Hepatocyte (in vitro differentiated cells): ENCODE data around the gene CH25H. TPM values are rescaled to one million over a fixed set of nuclear protein-coding genes. Genes with fewer than 3 reads are reported as not detected.

Source experiments
- DNase-seq: peaks from one replicate; pipeline ENCODE4 v3.0.0-alpha.2; 2016; ENCODE audit warnings: low spot score
- H2AFZ ChIP-seq: fragments of 200-600 bp; sonication (generic); 2 replicates; pipeline ENCODE4 v1.6.0; 2016; ENCODE audit warnings: antibody characterized with exemption, mild to moderate bottlenecking
- H3K27ac ChIP-seq: fragments of 200-600 bp; sonication (generic); 2 replicates; pipeline ENCODE4 v1.5.1; 2016; ENCODE audit warnings: mild to moderate bottlenecking
- H3K27me3 ChIP-seq: fragments of 200-600 bp; sonication (generic); 2 replicates; pipeline ENCODE4 v1.6.1; 2016
- H3K36me3 ChIP-seq: fragments of 200-600 bp; sonication (generic); replicated peaks from 2 replicates; pipeline ENCODE4 v1.5.1; 2016; ENCODE audit warnings: low read depth; ENCODE audit not compliant: insufficient read depth
- H3K4me1 ChIP-seq: fragments of 200-600 bp; sonication (generic); 2 replicates; pipeline ENCODE4 v1.5.1; 2016; ENCODE audit warnings: mild to moderate bottlenecking, moderate library complexity; ENCODE audit not compliant: insufficient read depth
- H3K4me2 ChIP-seq: fragments of 200-600 bp; sonication (generic); 2 replicates; pipeline ENCODE4 v1.6.0; 2016
- H3K4me3 ChIP-seq: fragments of 200-600 bp; sonication (generic); 2 replicates; pipeline ENCODE4 v1.5.1; 2016; ENCODE audit warnings: mild to moderate bottlenecking
- H3K79me2 ChIP-seq: fragments of 200-600 bp; sonication (generic); 2 replicates; pipeline ENCODE4 v1.6.0; 2017; ENCODE audit warnings: mild to moderate bottlenecking
- H3K9me2 ChIP-seq: fragments of 200-600 bp; sonication (generic); replicated peaks from 2 replicates; pipeline ENCODE4 v1.6.0; 2017; ENCODE audit warnings: mild to moderate bottlenecking; ENCODE audit not compliant: insufficient read depth
- H3K9me3 ChIP-seq: fragments of 200-600 bp; sonication (generic); 2 replicates; pipeline ENCODE4 v1.5.1; 2016; ENCODE audit warnings: low read depth, mild to moderate bottlenecking
- H4K20me1 ChIP-seq: fragments of 200-600 bp; sonication (generic); 2 replicates; pipeline ENCODE4 v1.6.0; 2016; ENCODE audit warnings: mild to moderate bottlenecking; ENCODE audit not compliant: insufficient read depth, poor library complexity, severe bottlenecking
- EZH2 ChIP-seq: fragments of 200-600 bp; sonication (generic); IDR thresholded peaks from 2 replicates; pipeline ENCODE4 v1.6.1; 2016; ENCODE audit warnings: antibody characterized with exemption, mild to moderate bottlenecking, borderline replicate concordance
- EZH2phosphoT487 ChIP-seq: fragments of 200-600 bp; sonication (generic); IDR thresholded peaks from one replicate; pipeline ENCODE4 v1.6.1; 2018; ENCODE audit warnings: antibody characterized with exemption, mild to moderate bottlenecking, low read depth, moderate library complexity; ENCODE audit not compliant: unreplicated experiment, severe bottlenecking
- WGBS: methylation state at CpG from one replicate; pipeline ENCODE4 v1.1.6; 2016; ENCODE audit warnings: low lambda C conversion rate; ENCODE audit errors: missing lambda C conversion rate; 5-methylcytosine and 5-hydroxymethylcytosine counted together
- polyA plus RNA-seq: library from polyadenylated mRNA; unstranded; fragments of >200 nt; fragmentation: Nextera tagmentation; extraction: Ambion mirVana; gene quantifications from 2 replicates; pipeline ENCODE4 v1.2.1, GENCODE V29; 2016
- total RNA-seq: library from RNA; depleted of rRNA; stranded (reverse); fragments of >200 nt; gene quantifications from 2 replicates; pipeline ENCODE4 v1.2.3, GENCODE V29; 2014
- TF ChIP-seq, protein P1 (sequence below): fragments of 200-600 bp; sonication (generic); IDR thresholded peaks from 2 replicates; pipeline ENCODE4 v1.5.1; 2016; ENCODE audit warnings: antibody characterized with exemption, mild to moderate bottlenecking; ENCODE audit not compliant: poor library complexity

CH25H gene
- total and polyA plus RNA-seq, 2 experiments from 2014 or later, result 3.8 to 8.8 TPM

- no peak for DNase-seq
- Histone ChIP-seq H3K9me3 (no peaks in the 10 kb centered on the region), H3K27ac (no peak overlapping the region), H2AFZ (no peak overlapping the region), H4K20me1 (no peaks in the 10 kb centered on the region), H3K4me1 (peaks cover 8% of the 10 kb centered on the region), H3K4me3 (no peak overlapping the region), H3K79me2 (no peaks in the 10 kb centered on the region), H3K9me2 (no peaks in the 10 kb centered on the region), H3K4me2 (no peak overlapping the region), H3K36me3 (no peaks in the 10 kb centered on the region), H3K27me3 (no peaks in the 10 kb centered on the region)
- TF ChIP-seq EZH2phosphoT487, result no peak
- TF ChIP-seq, protein P1, sequence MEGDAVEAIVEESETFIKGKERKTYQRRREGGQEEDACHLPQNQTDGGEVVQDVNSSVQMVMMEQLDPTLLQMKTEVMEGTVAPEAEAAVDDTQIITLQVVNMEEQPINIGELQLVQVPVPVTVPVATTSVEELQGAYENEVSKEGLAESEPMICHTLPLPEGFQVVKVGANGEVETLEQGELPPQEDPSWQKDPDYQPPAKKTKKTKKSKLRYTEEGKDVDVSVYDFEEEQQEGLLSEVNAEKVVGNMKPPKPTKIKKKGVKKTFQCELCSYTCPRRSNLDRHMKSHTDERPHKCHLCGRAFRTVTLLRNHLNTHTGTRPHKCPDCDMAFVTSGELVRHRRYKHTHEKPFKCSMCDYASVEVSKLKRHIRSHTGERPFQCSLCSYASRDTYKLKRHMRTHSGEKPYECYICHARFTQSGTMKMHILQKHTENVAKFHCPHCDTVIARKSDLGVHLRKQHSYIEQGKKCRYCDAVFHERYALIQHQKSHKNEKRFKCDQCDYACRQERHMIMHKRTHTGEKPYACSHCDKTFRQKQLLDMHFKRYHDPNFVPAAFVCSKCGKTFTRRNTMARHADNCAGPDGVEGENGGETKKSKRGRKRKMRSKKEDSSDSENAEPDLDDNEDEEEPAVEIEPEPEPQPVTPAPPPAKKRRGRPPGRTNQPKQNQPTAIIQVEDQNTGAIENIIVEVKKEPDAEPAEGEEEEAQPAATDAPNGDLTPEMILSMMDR, result no peak
- TF ChIP-seq EZH2, result no peak
These were observed 35.2 kb upstream of the CH25H start for GRCh38 chr10:89242345-89242684.

- Histone ChIP-seq H3K79me2 (no peaks in the 10 kb centered on the region), H3K9me3 (no peaks in the 10 kb centered on the region), H3K27ac (no peak overlapping the region), H4K20me1 (no peaks in the 10 kb centered on the region), H3K4me2 (no peak overlapping the region), H3K4me1 (peaks cover 8% of the 10 kb centered on the region), H3K36me3 (no peaks in the 10 kb centered on the region), H3K4me3 (no peak overlapping the region), H2AFZ (no peak overlapping the region), H3K27me3 (no peaks in the 10 kb centered on the region), H3K9me2 (no peaks in the 10 kb centered on the region)
- TF ChIP-seq EZH2 (no peak), EZH2phosphoT487 (no peak)
- TF ChIP-seq, protein P1, result no peak
- WGBS, result 77% methylated on average over 3 of the region's 3 CpGs
- no peak for DNase-seq
These were observed 34.6 kb upstream of the CH25H start for GRCh38 chr10:89241486-89242344.

DNA sequence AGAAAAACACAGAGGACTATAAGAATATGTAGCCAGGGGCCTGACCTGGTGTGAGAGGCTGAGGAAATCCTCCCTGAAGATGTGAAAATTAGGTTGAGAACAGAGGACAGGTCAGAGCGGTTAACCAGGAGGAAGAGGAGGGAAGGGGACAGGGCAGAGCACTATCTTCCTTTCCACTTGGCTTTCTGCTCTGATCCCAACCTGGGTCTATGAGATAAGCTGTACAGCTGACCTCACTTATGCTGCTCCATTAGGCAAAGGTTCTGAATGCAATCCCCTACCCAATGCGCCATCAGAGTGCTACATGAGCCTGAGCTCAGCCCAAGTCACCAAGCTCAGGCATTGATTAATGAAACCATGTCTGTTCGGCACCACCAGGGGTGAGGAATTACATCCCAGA is 33.9 kb upstream of the CH25H start:
- no peaks in the 10 kb centered on the region for H3K9me3 ChIP-seq
- no peak for TF ChIP-seq EZH2
- 96% methylated on average over 3 of the region's 3 CpGs for WGBS
- H3K9me2 ChIP-seq, result no peaks in the 10 kb centered on the region
- H2AFZ ChIP-seq, result no peak overlapping the region
- H3K36me3 ChIP-seq, result no peaks in the 10 kb centered on the region
- H3K79me2 ChIP-seq, result no peaks in the 10 kb centered on the region
- no peaks in the 10 kb centered on the region for H4K20me1 ChIP-seq
- H3K4me3 ChIP-seq, result no peak overlapping the region
- H3K4me1 ChIP-seq, result peaks cover 8% of the 10 kb centered on the region
- DNase-seq, result no peak
- no peaks in the 10 kb centered on the region for H3K27me3 ChIP-seq
- H3K4me2 ChIP-seq, result no peak overlapping the region
- H3K27ac ChIP-seq, result no peak overlapping the region

- Histone ChIP-seq H3K79me2 (no peaks in the 10 kb centered on the region), H3K36me3 (no peaks in the 10 kb centered on the region), H3K4me1 (peaks cover 8% of the 10 kb centered on the region), H4K20me1 (no peaks in the 10 kb centered on the region), H3K4me2 (no peak overlapping the region), H3K27ac (no peak overlapping the region), H2AFZ (no peak overlapping the region), H3K9me2 (no peaks in the 10 kb centered on the region), H3K27me3 (no peaks in the 10 kb centered on the region), H3K4me3 (no peak overlapping the region), H3K9me3 (no peaks in the 10 kb centered on the region)
- DNase-seq, result no peak
- TF ChIP-seq EZH2phosphoT487 (no peak), EZH2 (no peak)
- TF ChIP-seq, protein P1, result no peak
- WGBS, result 54% methylated on average over 3 of the region's 3 CpGs
These were observed 33.4 kb upstream of the CH25H start for GRCh38 chr10:89240519-89240918.
